GM19438 (cell line): ENCODE measurements around the gene TYW3.

ENCODE experiments used
- ATAC-seq: cut with Tn5 transposase; IDR thresholded peaks from one replicate; pipeline ENCODE4 v1.9.1; 2021; ENCODE audit warnings: low read depth; ENCODE audit not compliant: unreplicated experiment

Gene TYW3

GRCh38 chr1:74732960-74733603 is at the start of gene TYW3, which contains the start of gene CRYZ:
Gene TYW3 (plus strand): TSS chr1:74733152. CDS start chr1:74733245, 93 bp downstream.
Gene CRYZ (minus strand): TSS chr1:74733050. CDS start chr1:74724821, 8,229 bp downstream.
- ATAC-seq, result peak; percentile 72

GRCh38 chr1:74683656-74684055 is 49.3 kb upstream of the TYW3 start:
- ATAC-seq, result no peak

DNA sequence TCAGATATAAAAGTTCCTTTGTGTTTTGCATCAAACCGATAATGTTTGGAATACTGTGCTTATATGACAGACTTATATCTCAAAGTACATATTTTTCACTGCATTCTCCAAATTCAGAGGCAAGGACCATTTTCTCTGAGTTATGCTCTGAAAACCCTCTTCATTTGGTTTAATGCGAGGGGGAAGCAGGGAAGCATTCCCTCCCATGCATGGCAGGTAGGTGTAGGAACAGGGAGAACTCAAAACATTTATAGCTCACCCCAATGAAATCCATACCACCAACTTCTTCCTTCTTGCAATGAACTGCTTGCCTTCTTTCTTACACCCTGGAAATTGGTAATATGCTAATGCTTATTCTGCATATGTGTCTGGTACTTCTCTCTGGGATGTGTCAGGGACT is 48.7 kb upstream of the TYW3 start:
- no peak for ATAC-seq

GRCh38 chr1:74686928-74687327 is 46.0 kb upstream of the TYW3 start:
- no peak for ATAC-seq

DNA sequence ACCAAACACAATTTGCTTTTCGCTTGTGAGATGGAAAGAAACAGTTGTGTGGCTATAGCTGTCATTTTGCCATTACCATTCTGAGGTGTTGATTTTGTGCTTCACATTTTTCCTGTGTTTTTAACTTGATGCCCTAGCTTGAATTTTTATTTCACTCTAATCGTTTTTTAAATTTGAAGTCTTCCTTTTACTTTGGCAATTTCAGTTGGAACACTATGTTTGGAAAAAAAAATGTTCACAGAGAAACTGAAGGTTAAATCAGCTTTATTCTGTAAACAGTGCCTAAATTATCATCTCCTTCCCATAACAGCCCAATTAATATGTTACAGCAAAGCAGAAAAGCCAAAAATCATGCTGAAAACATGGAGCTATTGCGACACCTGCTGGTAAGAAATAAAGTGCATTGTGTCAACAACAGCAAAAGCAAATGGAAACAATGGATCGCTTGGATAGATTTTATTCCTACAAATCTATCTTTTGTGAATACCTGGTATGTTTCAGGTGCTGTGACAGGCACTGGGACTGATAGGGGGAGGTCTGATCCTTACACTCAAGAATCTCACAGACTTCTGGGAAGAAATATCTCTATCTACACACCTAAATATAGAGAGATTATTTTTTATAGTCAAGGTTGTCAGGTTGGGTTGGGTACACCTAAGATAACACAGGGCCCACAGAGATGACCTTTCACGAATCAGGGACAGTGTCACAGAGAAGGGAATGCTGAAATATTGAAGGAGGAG is 43.2 kb upstream of the TYW3 start:
- ATAC-seq, result peak; percentile 69

DNA sequence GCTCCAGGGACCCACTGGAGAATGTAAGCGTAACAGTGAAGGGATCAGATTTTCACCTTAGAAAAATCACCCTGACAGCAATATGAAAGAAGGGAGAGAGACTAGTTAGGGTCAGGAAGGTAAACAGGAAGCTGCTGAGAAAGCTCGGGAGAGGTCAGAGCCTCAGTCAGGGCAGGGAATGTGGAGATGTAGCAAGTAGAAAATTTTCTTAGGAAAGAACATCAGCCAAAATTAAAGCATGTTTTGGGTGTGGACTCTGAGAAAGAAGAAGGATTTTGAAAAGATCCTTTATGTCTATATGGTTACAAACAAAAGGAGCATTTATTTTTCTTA is 42.6 kb upstream of the TYW3 start:
- no peak for ATAC-seq

DNA sequence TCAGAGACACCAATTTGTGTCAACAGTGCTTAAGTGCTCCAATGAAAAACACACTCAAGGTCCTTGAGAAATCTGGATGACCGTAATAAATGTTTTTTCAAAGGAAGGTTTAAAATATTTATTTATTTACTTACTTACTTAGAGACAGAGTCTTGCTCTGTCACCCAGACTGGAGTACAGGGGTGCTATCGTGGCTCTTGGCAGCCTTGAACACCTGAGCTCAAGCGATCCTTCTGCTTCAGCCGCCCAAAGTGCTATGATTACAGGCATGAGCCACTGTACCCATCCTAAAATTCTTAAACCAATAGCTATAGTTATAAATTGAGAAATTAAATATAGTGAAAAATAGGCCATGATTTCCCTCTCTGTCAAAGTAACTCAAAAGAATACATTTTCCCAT is 42.0 kb upstream of the TYW3 start:
- ATAC-seq, result no peak

DNA sequence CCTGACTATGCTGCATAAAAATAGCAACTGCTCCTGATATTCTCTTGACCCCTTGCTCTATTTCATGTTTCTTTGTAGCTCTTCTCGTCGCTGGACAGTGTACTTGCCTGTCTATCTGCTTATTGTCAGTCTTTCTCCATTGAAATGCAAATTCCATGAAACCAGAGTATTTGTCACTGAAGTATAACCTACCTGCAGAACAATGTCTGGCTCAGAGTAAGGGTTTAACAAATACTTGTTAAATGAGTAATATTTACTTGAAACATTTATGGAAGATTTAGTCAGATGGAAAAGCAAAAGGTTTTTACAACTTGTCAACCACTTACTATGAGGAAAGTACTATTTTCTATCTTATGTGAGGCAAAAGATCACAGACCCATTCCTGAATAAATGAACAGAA is 39.5 kb upstream of the TYW3 start:
- no peak for ATAC-seq

DNA sequence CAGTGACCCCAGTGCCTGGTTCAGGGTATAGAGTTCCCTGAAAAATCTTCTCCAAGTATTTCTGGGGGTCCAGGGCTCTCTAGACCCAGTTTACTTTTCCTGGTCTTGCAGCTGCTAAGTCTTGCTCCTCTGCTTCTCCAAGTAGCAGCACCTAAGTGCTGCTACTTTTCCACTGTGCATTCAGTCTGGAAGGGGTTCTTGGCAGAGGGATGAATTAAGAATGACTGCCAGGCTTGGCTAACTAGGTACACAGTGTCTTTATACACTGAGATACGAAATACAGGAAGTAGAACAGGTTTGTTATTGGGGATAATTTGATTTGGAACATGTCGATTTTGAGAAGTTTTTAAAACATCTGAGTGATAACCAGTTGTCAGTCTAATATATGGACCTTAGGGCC is 35.1 kb upstream of the TYW3 start:
- no peak for ATAC-seq

DNA sequence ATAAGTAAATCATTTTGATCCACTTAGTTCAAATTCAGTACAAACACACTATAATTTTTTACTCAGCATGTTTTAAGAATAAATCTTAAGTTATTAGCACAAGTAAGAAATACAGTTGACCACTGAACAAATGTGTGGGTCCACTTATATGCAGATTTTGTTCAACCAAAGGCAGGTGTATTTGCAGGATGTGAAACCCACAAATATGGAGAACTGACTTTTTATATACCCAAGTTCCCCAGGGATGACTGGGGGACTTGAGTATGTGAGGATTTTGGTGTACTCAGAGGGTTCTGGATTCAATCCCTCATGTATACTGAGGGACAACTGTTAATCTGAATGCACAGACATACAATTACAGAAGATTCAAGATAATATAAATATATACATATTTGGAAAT is 33.6 kb upstream of the TYW3 start:
- ATAC-seq, result no peak

DNA sequence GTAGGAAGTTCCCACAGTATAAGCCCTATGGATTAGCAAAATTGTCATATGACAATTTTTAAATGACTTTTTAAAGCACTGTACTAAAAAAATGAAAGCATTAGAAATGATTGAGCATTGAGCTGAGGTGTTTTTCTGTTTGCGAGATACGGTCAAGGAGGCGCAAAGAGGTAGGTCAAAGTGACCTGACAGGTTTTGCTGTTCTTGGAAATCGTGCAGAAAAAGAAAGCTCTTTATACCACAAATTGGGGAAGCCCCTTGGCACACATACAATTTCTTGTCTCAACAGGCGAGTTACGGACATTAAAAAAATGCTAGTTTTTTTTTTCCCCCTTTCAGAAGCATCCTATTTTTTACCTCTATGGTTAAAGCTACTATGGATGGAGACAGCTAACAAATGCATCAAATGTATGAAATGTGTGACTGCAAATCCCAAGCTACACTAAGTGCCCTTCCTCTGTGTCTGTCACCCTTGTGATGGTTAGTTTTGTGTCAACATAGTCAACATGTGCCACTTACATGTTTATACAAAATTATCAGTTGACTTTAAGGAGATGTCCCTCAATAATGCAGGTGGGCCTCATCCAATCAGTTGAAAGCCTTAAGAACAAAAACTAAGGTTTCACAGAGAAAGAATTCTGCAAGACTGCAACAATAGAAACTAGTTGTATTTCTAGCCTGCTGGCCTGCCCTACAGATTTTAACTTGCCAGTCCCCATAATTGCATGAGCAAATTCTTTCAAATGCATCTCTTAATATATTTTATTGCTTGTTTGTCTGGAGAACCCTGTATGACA is 29.4 kb upstream of the TYW3 start:
- ATAC-seq, result no peak

GRCh38 chr1:74712881-74713280 is 20.1 kb upstream of the TYW3 start:
- no peak for ATAC-seq

DNA sequence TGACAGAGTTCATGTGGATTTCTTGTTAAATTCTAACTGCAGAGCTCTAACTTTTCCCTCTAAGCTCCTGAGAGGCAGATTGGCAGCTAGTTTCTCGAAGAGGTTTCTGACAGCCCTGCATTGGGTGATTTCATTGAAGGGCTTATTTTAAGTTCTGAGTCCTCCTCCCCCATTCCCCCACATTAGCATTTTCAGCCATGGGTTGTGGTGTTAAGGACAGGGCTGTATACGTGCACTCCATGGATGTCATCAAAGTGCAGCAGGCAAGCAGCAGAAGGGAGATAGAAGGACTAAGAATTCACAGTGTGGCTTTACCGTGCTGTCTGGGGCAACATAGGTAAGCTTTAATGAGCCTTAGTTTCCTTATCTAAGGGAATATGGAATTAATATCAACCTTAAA is 19.1 kb upstream of the TYW3 start:
- no peak for ATAC-seq

DNA sequence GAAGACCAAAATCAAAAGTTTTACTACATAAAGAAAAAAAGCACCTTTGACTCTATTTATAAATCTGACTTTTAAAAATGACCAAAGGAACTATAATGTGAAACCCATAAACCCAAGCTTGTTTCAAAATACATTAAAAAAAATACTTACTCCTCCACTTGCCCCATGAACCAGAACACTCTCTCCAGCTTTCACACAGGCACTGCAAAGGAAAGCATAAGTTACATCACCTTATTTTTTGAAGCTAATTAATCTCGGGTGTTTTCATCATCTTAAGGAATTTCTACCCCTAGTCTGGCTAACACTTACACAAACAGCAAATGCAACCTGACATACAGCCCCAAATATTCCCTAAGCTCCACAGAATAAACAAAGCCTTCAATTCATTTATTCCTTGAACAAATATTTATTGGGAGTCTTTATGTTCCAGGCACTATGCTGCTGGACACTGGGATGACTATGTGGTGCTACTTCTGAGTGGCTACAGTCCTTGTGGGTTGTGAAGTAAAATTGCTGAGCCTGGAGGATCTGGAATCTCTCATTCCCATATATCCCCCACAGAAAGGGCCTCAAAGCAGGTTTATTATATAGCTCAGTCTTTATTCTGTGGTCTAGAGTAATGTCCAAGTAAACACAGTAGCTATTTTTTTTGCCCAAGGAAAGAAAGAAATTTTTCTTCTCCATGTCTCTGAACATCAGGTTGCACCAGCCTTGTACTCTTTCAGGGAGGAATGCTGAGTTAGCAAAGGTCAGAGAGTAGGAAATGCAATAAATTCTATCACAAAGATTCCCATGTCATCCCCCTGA is 18.3 kb upstream of the TYW3 start:
- peak; percentile 64 for ATAC-seq

DNA sequence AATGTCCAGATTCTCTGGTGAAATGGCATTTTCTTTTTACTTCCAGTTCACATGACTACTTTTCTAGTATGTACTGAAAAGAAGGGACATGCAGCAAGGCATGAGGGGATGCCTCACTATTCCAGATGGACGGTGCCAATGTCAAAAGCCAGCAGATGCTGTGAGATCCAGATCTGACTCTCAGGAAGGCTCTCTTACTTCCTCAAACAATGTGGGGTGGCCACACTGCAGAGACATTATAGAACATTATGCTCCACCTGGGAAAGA is 17.8 kb upstream of the TYW3 start:
- ATAC-seq, result no peak

DNA sequence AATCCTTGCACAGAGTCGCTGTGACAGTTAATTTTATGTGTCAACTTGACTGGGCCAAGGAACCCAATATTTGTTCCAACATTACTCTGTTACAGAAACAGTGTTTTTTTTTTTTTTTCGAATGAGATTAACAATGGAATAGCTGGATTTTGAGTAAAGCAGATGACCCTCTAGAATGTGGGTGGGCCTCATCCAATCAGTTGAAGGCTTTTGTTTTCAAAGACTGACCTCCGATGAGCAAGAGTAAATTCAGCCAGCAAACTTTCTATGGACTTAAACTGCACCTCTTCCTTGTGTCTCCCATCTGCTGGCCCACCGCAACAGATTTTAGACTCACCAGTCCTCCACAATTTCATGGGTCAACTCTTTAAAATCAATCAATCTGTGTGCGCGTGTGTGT is 17.1 kb upstream of the TYW3 start:
- ATAC-seq, result no peak

- ATAC-seq, result no peak
These were observed 16.1 kb upstream of the TYW3 start for GRCh38 chr1:74716822-74717221.

- ATAC-seq, result no peak
These were observed 15.3 kb upstream of the TYW3 start for GRCh38 chr1:74717626-74718025.

DNA sequence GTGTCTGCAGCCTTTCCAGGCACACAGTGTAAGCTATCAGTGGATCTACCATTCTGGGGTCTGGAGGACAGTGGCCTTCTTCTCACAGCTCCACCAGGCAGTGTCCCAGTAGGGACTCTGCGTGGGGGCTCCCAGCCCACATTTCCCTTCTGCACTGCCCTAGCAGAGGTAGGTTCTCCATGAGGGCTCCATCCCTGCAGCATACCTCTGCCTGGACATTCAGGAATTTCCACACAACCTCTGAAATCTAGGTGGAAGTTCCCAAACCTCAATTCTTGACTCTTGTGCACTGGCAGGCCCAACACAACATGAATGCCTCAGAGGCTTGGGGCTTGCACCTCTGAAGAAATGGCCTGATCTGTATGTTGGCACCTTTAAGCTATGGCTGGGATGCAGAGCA is 6.9 kb upstream of the TYW3 start:
- ATAC-seq, result no peak

DNA sequence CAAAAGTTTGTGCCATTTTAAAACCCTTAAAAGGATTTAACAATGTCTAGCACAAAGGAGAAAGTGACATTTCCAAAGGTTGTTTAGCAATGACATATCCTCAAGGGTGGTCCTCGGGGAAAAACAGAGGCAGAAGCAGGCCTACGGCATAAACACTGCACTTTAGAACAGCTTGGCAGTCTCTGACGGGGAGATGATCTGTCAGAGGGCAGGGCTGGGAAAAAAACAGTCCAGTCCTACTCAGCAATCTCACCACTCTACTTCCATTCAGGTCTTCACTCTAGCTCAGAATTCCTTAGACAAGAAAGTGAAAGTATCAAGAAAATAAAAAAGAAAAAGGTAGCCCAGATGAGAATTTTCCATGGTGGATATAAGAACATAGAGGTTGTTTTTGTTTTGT is 4.2 kb upstream of the TYW3 start:
- ATAC-seq, result no peak
